GM10248 (cell line): Measurements from ENCODE around the gene ZNF789.

Experiments used
- CTCF ChIA-PET: fragments of 300-600 bp; sonication (Branson Sonifier 250); formaldehyde crosslinking; extraction: SDS; loops from one replicate; lab custom pipeline; 2021; ENCODE audit warnings: antibody characterized with exemption; lab: Yijun Ruan, JAX
- POLR2A ChIA-PET: fragments of 350-650 bp; sonication (Branson Sonifier 250); formaldehyde crosslinking; extraction: SDS; loops from one replicate; lab custom pipeline; 2020; ENCODE audit warnings: antibody characterized with exemption; lab: Yijun Ruan, JAX
- DNase-seq: peaks from one replicate; pipeline ENCODE4 v3.0.0; 2012; ENCODE audit errors: extremely low spot score
- TF ChIP-seq, protein P1 (sequence below): IDR thresholded peaks from 2 replicates; pipeline ENCODE4 v1.5.1; 2012; ENCODE audit warnings: mild to moderate bottlenecking, low read depth; ENCODE audit errors: extremely low read depth, missing control alignments, control extremely low read depth

The ZNF789 gene

DNA sequence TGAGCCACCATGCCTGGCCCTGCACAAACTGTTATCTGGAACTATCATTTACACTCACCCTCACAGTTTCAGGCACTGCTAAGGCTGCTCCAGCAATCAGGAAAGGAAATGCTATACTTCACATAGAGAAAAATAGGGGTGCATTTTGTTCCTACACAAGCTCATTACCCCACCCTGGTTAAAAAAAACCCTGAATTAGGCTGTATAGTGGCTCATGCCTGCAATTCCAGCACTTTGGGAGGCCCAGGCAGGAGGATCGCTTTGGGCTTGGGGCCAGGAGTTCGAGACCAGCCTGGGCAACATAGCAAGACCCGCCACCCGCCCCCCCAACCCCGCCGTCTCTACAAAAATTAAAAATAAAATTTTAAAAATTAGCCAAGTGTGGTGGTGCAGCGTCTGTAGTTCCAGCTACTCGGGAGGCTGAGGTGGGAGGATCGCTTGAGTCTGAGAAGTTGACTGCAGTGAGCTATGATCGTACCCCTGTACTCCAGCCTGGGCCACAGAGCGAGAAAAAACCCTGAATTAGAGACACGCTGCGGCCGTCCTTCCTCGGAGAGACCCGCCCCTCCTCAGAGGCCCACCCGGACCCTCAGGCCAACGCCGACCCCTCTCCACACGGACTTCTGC, 34.6 kb upstream of the ZNF789 start:
- TF ChIP-seq, protein P1, sequence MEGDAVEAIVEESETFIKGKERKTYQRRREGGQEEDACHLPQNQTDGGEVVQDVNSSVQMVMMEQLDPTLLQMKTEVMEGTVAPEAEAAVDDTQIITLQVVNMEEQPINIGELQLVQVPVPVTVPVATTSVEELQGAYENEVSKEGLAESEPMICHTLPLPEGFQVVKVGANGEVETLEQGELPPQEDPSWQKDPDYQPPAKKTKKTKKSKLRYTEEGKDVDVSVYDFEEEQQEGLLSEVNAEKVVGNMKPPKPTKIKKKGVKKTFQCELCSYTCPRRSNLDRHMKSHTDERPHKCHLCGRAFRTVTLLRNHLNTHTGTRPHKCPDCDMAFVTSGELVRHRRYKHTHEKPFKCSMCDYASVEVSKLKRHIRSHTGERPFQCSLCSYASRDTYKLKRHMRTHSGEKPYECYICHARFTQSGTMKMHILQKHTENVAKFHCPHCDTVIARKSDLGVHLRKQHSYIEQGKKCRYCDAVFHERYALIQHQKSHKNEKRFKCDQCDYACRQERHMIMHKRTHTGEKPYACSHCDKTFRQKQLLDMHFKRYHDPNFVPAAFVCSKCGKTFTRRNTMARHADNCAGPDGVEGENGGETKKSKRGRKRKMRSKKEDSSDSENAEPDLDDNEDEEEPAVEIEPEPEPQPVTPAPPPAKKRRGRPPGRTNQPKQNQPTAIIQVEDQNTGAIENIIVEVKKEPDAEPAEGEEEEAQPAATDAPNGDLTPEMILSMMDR: no peak
- POLR2A ChIA-PET: interaction anchor here (0.6 to 1.0 kb wide), 5 partner anchors 16 to 67 kb away, joined by 3 read pairs; no protein-coding TSS in a partner anchor
- no peak for DNase-seq
- CTCF ChIA-PET: interaction anchor here (0.6 kb wide), 1 partner anchor 21 kb away, joined by 3 read pairs; no protein-coding TSS in a partner anchor

DNA sequence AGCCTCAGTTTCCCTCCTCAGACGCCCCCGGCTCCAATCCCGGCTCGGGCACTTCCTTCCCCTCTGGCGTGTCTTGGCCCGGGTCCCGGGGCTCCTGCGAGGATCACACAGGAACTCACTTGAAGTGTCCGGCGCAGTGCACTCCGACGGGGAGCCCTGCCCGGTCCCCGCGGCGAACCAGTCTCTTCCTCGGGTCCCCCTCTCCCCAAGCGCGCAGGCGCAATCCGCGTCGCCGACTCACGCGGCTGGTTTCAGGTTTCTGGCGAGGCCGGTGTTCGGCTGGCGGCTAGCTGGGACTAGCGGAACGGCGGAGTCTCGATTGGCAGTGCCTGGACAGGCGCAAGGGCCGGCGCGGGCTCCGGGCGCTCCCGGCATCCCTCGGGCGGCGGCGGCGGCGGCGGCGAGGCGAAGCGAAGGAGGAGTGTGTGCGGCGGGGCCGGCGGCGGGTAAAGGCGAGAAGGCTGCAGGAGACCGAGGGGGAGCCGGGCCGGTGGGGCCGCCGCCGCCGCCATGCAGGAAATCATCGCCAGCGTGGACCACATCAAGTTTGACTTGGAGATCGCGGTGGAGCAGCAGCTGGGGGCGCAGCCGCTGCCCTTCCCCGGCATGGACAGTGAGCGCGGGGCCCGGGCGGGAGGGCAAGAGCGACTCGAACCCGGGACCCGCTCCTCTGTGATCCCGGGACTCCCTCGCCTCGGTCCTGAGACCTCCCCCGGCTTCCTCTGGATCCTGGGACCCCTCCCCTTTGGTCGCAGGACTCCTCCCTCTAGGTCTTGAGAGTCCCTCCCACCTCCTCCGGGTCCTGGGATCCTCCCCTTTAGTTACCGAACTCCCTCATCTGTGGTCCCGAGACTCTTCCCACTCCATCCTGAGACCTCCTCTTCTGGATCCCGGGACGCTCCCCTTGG, 33.9 kb upstream of the ZNF789 start, which contains the start of the genes CPSF4 and PTCD1:
CPSF4 (plus strand) TSS at position 371 of the 908 bp plus-strand sequence; CDS start at position 511, 140 bp downstream.
PTCD1 (minus strand) TSS at position 226 of the 908 bp plus-strand sequence. CDS start 3,556 bp downstream, outside the sequence.
- peak; percentile 99 for DNase-seq
- ChIA-PET CTCF (interaction anchor here (0.6 to 1.2 kb wide), 2 partner anchors 20 to 23 kb away, joined by 3 read pairs; no protein-coding TSS in a partner anchor), POLR2A (interaction anchor here (0.6 to 1.0 kb wide), 6 partner anchors 9 to 66 kb away, joined by 3 read pairs; no protein-coding TSS in a partner anchor)
- TF ChIP-seq, protein P1: no peak

DNA sequence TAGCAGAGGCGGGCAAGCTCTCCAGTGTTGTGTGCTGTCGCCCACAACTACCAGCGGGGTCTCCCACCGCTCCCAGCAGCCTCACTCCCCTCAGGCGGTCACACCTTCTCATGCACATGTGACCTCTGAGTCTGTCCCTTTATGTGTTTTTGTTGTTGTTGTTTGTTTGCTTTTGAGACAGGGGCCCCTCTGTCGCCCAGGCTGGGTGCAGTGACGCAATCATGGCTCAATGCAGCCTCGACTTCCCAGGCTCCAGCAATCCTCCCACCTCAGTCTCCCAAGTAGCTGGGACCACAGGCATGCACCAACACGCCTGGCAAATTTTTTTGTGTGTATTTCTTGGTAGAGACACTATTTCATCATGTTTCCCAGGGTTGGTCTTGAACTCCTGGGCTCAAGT, 32.5 kb upstream of the ZNF789 start:
- ChIA-PET POLR2A (no interaction called here), CTCF (no interaction called here)
- TF ChIP-seq, protein P1: no peak
- no peak for DNase-seq

DNA sequence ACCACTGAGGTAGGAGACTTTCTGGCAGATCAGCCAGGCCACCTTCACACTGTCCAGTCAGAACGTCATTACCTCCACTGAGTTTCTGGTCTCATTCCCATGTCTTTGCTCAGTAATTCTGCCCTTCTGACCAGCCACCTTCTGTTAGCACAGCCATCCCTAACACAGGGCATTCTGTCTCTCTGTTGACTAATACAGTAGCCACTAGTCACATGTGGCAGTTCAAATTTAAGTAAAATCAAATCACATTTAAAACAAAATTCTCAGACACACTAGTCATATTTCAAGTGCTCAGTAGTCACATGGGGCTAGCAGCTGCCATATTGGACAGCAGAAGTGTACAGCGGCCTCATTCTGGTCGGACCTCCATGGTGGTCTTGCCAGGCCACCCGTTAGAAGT, 26.6 kb upstream of the ZNF789 start:
- ChIA-PET POLR2A (no interaction called here), CTCF (no interaction called here)
- DNase-seq: no peak
- TF ChIP-seq, protein P1: no peak

DNA sequence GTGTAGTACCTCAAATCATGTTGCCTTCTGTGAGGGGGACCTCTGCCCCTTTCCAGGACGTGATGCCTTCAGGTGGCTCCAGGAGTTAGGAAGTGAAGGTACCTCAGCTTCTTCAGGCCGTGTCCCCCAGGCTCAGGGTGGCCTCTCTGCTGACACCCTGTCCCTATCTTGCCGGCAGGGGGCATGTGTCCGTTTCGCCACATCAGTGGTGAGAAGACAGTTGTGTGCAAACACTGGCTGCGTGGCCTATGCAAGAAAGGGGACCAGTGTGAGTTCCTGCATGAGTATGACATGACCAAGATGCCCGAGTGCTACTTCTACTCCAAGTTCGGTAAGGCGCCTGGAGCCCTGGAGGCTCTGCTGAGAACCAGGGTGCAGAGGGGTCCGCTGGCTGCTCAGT, 24.7 kb upstream of the ZNF789 start:
- POLR2A ChIA-PET: no interaction called here
- TF ChIP-seq, protein P1: no peak
- CTCF ChIA-PET: interaction anchor here (1.0 to 3.4 kb wide), 2 partner anchors 12 to 23 kb away, joined by 3 to 9 read pairs; no protein-coding TSS in a partner anchor
- DNase-seq: no peak

DNA sequence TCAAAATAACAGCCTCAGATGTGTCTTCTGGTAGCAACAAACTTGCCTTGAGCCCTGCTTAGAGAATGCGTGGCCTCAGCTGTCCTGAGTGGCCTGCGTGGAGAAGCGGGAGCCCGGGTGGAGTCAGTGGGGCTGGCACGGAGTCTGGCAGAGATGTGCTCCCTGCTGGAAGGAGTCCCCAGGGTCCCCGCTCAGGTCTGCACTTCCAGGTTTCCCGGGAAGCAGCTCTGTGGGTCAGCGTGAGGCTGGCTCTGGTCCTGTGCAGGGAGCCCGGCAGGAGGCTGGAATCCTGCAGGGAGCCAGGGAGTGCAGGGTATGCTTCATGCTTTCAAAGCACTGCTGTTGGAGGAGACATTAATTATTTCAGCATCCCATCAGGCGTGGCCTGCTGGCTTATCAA, 23.8 kb upstream of the ZNF789 start:
- TF ChIP-seq, protein P1: no peak
- ChIA-PET POLR2A (no interaction called here), CTCF (interaction anchor here (1.1 to 3.4 kb wide), 2 partner anchors 11 to 18 kb away, joined by 3 to 9 read pairs; no protein-coding TSS in a partner anchor)
- DNase-seq: no peak
